ENCODE results near the gene C12orf56.

GRCh38 chr12:64390275-64390851 is at the start of gene C12orf56:
- TF ChIP-seq BACH2 (CRISPR knock-in tag; IDR thresholded peaks at IDR 0.05; ENCODE audit: borderline replicate concordance), result no peak
- TF ChIP-seq RARB (CRISPR knock-in tag; IDR thresholded peaks at IDR 0.05), result no peak
- TF ChIP-seq CREB5 (CRISPR knock-in tag; IDR thresholded peaks at IDR 0.05; ENCODE audit: low read depth), result no peak
- no peak for TF ChIP-seq TCF4 (CRISPR knock-in tag; IDR thresholded peaks at IDR 0.05; ENCODE audit: borderline replicate concordance)
- no peak for TF ChIP-seq PATZ1 (CRISPR knock-in tag; IDR thresholded peaks at IDR 0.05; ENCODE audit: borderline replicate concordance)
